ENCODE measurements around the gene ABL1. TPM values are rescaled to one million over a fixed set of nuclear protein-coding genes. Genes with fewer than 3 reads are reported as not detected.

ABL1 gene
- total RNA-seq, 1 donor = 94.8 TPM

DNA sequence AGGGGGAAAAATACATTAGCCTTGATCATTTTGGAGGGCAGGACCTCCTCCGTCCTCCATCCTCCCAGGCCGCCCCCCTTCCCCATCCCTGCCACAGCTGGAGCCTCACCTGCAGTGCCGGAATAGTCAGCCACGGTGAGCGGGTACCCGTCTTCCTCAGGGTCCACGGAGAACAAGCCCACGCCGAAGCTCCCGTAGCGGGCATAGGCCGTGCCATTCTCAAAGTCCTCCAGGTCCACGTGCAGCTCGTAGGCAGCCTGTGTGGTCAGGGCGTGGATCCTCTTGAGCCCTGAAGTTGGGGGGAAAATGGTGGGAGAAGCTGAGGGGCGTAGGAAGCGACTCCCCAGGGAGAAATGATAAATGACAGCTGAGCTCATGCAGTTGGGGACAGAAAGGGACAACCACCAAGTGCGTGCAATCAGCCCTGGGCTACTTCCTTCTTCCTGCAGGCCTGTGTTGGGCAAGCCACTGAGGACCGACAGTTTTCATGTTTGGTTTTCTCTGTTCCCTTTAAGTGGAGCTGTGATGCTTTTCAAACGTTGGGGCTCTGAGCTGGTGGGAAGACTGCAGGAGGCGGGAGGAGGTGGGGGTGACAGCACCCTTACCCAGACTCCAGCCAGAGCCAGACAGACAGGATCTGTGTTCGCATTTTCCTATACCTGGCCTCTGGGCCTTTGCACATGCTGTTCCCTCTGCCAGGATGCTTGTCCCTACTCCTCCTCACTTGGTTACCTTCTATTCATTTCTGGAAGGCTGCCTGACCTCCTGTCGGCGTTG, 70.3 kb downstream of the ABL1 start:
- no peaks in the 10 kb centered on the region for H3K79me2 ChIP-seq (ENCODE audit: insufficient read depth, low read length)

DNA sequence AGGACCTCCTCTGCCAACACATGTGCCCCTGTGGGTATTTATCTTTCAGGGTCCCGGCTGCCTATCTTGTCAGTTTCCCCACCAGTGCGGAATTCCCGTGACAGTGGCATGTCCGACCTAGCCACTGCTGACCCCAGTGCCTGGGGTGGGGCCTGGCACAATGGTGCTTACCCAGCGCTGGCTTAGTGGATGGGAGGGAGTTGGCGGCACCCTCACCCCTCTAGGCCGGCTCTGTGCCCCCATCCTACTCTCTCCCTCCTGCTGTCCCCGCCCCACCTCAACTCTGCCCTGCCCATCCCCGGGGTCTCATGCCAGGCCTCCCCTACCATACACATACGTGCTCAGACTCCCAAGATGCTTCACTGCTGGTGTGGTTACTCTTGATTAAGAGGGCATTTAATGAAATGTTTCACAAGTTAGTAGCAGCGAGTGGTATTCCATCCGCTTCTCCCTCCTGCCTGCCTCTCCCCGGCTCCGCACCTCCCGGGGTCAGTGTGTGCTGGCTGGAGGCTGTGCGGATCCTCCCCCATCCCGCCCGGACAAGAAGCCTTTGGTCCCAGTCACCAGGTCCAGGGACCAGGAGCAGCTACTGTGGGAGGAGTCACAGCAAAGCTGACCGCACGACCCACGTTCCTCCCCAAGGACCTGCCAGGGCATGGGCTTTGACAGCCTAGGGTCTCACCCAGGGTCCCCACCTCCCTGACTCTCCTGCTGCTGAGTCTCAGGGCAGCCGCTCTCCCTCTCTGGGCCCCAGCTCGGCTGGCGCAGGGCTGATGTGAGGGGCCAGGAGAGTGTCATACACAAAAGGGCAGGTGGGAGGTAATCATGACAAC, 71.1 kb downstream of the ABL1 start:
- Histone ChIP-seq H3K4me2 (ENCODE audit: insufficient read depth, low read length) (no peak overlapping the region), H3K4me3 (ENCODE audit: insufficient read depth, low read length) (no peak overlapping the region), H3K27me3 (ENCODE audit: insufficient read depth, low read length) (no peaks in the 10 kb centered on the region), H3K36me3 (ENCODE audit: insufficient read depth, low read length) (no peaks in the 10 kb centered on the region), H3K79me2 (ENCODE audit: insufficient read depth, low read length) (no peaks in the 10 kb centered on the region), H2AFZ (ENCODE audit: low read length) (no peak overlapping the region), H4K20me1 (ENCODE audit: insufficient read depth, low read length) (peaks cover 2% of the 10 kb centered on the region), H3K27ac (ENCODE audit: low read depth, low read length) (no peak overlapping the region), H3K4me1 (ENCODE audit: insufficient read depth, low read length) (peaks cover 4% of the 10 kb centered on the region), H3K9me3 (ENCODE audit: low read depth, low read length) (no peaks in the 10 kb centered on the region)
- TF ChIP-seq, protein P1, sequence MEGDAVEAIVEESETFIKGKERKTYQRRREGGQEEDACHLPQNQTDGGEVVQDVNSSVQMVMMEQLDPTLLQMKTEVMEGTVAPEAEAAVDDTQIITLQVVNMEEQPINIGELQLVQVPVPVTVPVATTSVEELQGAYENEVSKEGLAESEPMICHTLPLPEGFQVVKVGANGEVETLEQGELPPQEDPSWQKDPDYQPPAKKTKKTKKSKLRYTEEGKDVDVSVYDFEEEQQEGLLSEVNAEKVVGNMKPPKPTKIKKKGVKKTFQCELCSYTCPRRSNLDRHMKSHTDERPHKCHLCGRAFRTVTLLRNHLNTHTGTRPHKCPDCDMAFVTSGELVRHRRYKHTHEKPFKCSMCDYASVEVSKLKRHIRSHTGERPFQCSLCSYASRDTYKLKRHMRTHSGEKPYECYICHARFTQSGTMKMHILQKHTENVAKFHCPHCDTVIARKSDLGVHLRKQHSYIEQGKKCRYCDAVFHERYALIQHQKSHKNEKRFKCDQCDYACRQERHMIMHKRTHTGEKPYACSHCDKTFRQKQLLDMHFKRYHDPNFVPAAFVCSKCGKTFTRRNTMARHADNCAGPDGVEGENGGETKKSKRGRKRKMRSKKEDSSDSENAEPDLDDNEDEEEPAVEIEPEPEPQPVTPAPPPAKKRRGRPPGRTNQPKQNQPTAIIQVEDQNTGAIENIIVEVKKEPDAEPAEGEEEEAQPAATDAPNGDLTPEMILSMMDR (IDR thresholded peaks at IDR 0.05; ENCODE audit: extremely low read depth, low read depth, low read length) = no peak
- no peak for DNase-seq (ENCODE audit: insufficient read length, low spot score, missing footprints)

More for the DNA sequence above, 70.3 kb downstream of the ABL1 start:
- Histone ChIP-seq H3K4me1 (ENCODE audit: insufficient read depth, low read length) (peaks cover 4% of the 10 kb centered on the region), H4K20me1 (ENCODE audit: insufficient read depth, low read length) (peaks cover 4% of the 10 kb centered on the region), H3K4me2 (ENCODE audit: insufficient read depth, low read length) (no peak overlapping the region), H2AFZ (ENCODE audit: low read length) (no peak overlapping the region), H3K27me3 (ENCODE audit: insufficient read depth, low read length) (no peaks in the 10 kb centered on the region), H3K27ac (ENCODE audit: low read depth, low read length) (no peak overlapping the region), H3K4me3 (ENCODE audit: insufficient read depth, low read length) (no peak overlapping the region), H3K36me3 (ENCODE audit: insufficient read depth, low read length) (no peaks in the 10 kb centered on the region), H3K9me3 (ENCODE audit: low read depth, low read length) (no peaks in the 10 kb centered on the region)
- TF ChIP-seq, protein P1 (IDR thresholded peaks at IDR 0.05; ENCODE audit: extremely low read depth, low read depth, low read length) = no peak
- DNase-seq (ENCODE audit: insufficient read length, low spot score, missing footprints) = no peak

DNA sequence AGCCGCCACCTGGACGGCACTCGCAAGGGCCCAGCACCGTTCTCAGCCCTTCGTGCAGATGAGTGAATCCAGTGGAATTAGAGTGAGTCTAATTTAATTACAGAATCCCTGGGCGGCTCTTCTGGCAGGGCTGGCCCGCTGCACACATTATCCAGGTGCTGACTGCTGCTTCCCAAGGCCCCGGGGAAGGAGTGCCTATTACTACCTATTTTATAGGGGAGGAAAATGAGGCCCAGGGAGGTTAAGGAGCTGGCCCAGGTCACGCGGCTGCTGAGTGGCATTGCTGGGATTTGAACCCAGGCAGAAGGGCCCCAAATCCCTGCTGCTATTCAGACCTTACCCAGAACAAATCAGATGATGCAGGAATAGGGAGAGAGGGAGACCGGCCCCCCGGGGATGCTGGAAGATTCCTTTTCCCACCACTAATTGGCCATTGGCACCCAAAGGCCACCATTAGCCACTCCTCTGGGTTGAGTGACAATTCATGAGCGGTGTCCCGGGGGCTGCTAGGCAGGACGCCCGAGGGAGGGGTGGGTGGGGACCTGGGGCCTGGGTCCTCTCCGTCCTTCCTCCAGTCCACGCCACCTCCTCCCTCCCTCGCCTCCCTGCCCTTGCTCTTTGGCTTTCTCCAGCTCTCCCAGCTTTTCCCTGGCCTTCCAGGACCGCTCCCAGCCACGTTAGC, 71.8 kb downstream of the ABL1 start:
- TF ChIP-seq, protein P1 (IDR thresholded peaks at IDR 0.05; ENCODE audit: extremely low read depth, low read depth, low read length) = no peak
- no peak overlapping the region for H3K27ac ChIP-seq (ENCODE audit: low read depth, low read length)
- no peaks in the 10 kb centered on the region for H4K20me1 ChIP-seq (ENCODE audit: insufficient read depth, low read length)
- H3K9me3 ChIP-seq (ENCODE audit: low read depth, low read length) = no peaks in the 10 kb centered on the region
- DNase-seq (ENCODE audit: insufficient read length, low spot score, missing footprints) = no peak
- H3K79me2 ChIP-seq (ENCODE audit: insufficient read depth, low read length) = no peaks in the 10 kb centered on the region
- no peak overlapping the region for H3K4me2 ChIP-seq (ENCODE audit: insufficient read depth, low read length)
- no peak overlapping the region for H2AFZ ChIP-seq (ENCODE audit: low read length)
- no peaks in the 10 kb centered on the region for H3K36me3 ChIP-seq (ENCODE audit: insufficient read depth, low read length)
- H3K27me3 ChIP-seq (ENCODE audit: insufficient read depth, low read length) = no peaks in the 10 kb centered on the region
- no peak overlapping the region for H3K4me3 ChIP-seq (ENCODE audit: insufficient read depth, low read length)
- no peaks in the 10 kb centered on the region for H3K4me1 ChIP-seq (ENCODE audit: insufficient read depth, low read length)
